Measurements from ENCODE around the gene COL6A2. TPM values are rescaled to one million over a fixed set of nuclear protein-coding genes. Genes with fewer than 3 reads are reported as not detected.

The COL6A2 gene
- total and polyA plus RNA-seq, 2 of the 4 experiments (the other 2 are of a cell fraction): 208 to 1,065 TPM

DNA sequence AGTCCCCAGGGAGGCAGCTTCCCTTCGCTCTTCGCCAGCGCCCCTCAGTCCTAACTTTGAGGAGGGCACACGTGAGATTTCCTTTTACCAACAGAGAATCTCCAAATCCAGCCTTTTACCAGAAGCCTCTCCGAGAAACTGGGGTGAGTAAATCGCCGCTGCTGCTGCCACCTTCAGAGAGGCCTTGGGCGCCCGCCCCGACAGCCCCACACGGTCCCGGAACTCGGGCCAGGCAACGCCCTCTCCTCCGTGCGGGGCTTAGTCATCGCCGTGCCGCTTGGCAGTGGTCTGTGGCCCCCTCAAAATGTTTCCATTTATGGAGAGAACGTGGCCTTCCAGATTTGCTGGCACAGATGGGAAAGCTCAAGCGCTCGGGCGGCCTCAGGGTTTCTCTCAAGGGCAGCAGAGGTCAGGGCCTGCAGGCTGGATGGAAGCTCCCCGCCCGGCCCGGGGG, 41.4 kb upstream of the COL6A2 start:
- H4K91ac ChIP-seq (ENCODE audit: insufficient read depth, low read depth, low read length): peak overlapping the region; percentile 100
- dilution Hi-C loops (cut with HindIII; ENCODE audit: low sequenced_read_pairs, unreplicated experiment) (no loop called here), intact Hi-C loops (cut with micrococcal nuclease) (loop anchor here (2.0 kb wide), 1 partner anchor 76 kb away; the partner anchor contains the start of gene COL6A1), in situ Hi-C loops (cut with MboI; ENCODE audit: low sequenced_read_pairs) (no loop called here)
- no peaks in the 10 kb centered on the region for H4K20me1 ChIP-seq (ENCODE audit: insufficient read depth, low read length)
- peak overlapping the region; percentile 99 for H3K56ac ChIP-seq (ENCODE audit: extremely low read depth, insufficient read depth, low read length)
- H3K4me3 ChIP-seq (ENCODE audit: insufficient read depth, low read depth, low read length): peak overlapping the region; percentile 14; the same call in 1 of the 2 replicates
- BruUV-seq (replicated peaks): no TSS peak
- H2AK9ac ChIP-seq (replicated peaks; ENCODE audit: low read depth, low read length, poor library complexity): peak overlapping the region; percentile 98
- peak overlapping the region; percentile 99 for H3K18ac ChIP-seq (ENCODE audit: low read depth, low read length)
- H3K27ac ChIP-seq (ENCODE audit: insufficient read depth, low read length): peak overlapping the region; percentile 99
- peak overlapping the region; percentile 97 for H3K9ac ChIP-seq (ENCODE audit: low read depth, low read length)
- H3K9me1 ChIP-seq (ENCODE audit: insufficient read depth, low read length): peaks cover 30% of the 10 kb centered on the region
- no peaks in the 10 kb centered on the region for H3K27me3 ChIP-seq (ENCODE audit: control insufficient read depth, insufficient read depth, low read length)
- peak overlapping the region; percentile 95 for H3K23ac ChIP-seq (ENCODE audit: low read depth, low read length)
- H3K4me2 ChIP-seq (ENCODE audit: low read depth, low read length): peak overlapping the region; percentile 71
- DNase-seq: peak; percentile 94
- H2BK20ac ChIP-seq (ENCODE audit: low read depth, low read length): peak overlapping the region; percentile 97
- TF ChIP-seq CTCF (conservative IDR thresholded peaks at IDR 0.05; ENCODE audit: low read depth, low read length) (no peak), MAZ (IDR thresholded peaks at IDR 0.05; ENCODE audit: borderline replicate concordance, low read depth, low read length) (peak; percentile 65; the same call in 1 of the 2 replicates), POLR2A (IDR thresholded peaks at IDR 0.05; ENCODE audit: low read depth, low read length) (peak; percentile 77), RAD21 (IDR thresholded peaks at IDR 0.05; ENCODE audit: low read length) (peak; percentile 24; the same call in 1 of the 2 replicates), CHD1 (IDR thresholded peaks at IDR 0.05; ENCODE audit: low read depth, low read length) (no peak), BHLHE40 (IDR thresholded peaks at IDR 0.05; ENCODE audit: low read depth, low read length) (peak; percentile 67), NFE2L2 (IDR thresholded peaks at IDR 0.05; ENCODE audit: low read depth, low read length) (no peak), MAFK (IDR thresholded peaks at IDR 0.05; ENCODE audit: low read depth, low read length) (no peak), CEBPB (IDR thresholded peaks at IDR 0.05; ENCODE audit: low read depth, low read length) (no peak), MXI1 (IDR thresholded peaks at IDR 0.05; ENCODE audit: borderline replicate concordance, low read depth, low read length) (no peak), FOS (IDR thresholded peaks at IDR 0.05; ENCODE audit: low read depth, low read length) (peak; percentile 78)
- TF ChIP-seq, protein P1, sequence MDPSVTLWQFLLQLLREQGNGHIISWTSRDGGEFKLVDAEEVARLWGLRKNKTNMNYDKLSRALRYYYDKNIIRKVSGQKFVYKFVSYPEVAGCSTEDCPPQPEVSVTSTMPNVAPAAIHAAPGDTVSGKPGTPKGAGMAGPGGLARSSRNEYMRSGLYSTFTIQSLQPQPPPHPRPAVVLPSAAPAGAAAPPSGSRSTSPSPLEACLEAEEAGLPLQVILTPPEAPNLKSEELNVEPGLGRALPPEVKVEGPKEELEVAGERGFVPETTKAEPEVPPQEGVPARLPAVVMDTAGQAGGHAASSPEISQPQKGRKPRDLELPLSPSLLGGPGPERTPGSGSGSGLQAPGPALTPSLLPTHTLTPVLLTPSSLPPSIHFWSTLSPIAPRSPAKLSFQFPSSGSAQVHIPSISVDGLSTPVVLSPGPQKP (IDR thresholded peaks at IDR 0.05; ENCODE audit: borderline replicate concordance, low read depth, low read length): no peak
- H3K9me3 ChIP-seq (ENCODE audit: control insufficient read depth, insufficient read depth, low read length): peaks cover under 1% of the 10 kb centered on the region; the same call in 1 of the 2 replicates
- peaks cover 5 to 65% of the 10 kb centered on the region in 2 experiments; a peak in 3 of 4 replicates for H3K79me1 ChIP-seq (ENCODE audit: low read depth in 1 of 2, low read length in 2 of 2)
- H3K36me3 ChIP-seq (ENCODE audit: control insufficient read depth, insufficient read depth, low read length): no peaks in the 10 kb centered on the region
- ChIA-PET POLR2A (ENCODE audit: unreplicated experiment) (interaction anchor here (0.6 to 1.7 kb wide), 9 partner anchors 9 to 515 kb away, joined by 3 to 9 read pairs (median 5); no protein-coding TSS in a partner anchor), CTCF (no interaction called here)
- peak overlapping the region; percentile 96 for H4K5ac ChIP-seq (ENCODE audit: low read depth, low read length)
- H2BK120ac ChIP-seq (ENCODE audit: low read depth, low read length): peak overlapping the region; percentile 100
- peak overlapping the region; percentile 78 for H2AFZ ChIP-seq (replicated peaks; ENCODE audit: low read length, poor library complexity)
- 0% methylated on average over 13 of the region's 26 CpGs; no CpG with 5 or more reads in 1 of the 2 experiments for WGBS, 2 experiments (ENCODE audit: extremely low coverage in 2 of 2, insufficient read length in 1 of 2)
- H2BK5ac ChIP-seq (ENCODE audit: low read depth, low read length, poor library complexity, severe bottlenecking): peak overlapping the region; percentile 99
- H3K4ac ChIP-seq (ENCODE audit: low read depth, low read length): peak overlapping the region; percentile 95
- H4K8ac ChIP-seq (ENCODE audit: low read depth in 2 of 2, low read length in 2 of 2): peak overlapping the region; percentile 99 to 100
- H2BK15ac ChIP-seq (ENCODE audit: low read depth, low read length): peak overlapping the region; percentile 100
- H2AK5ac ChIP-seq (ENCODE audit: low read depth, low read length): peak overlapping the region; percentile 100
- peak overlapping the region; percentile 98 for H3K14ac ChIP-seq (replicated peaks; ENCODE audit: low read depth, low read length)
- H3K4me1 ChIP-seq (ENCODE audit: control insufficient read depth, insufficient read depth, low read length): peaks cover 43% of the 10 kb centered on the region
- ATAC-seq (ENCODE audit: low read depth): peak; percentile 80
